Astrocyte (in vitro differentiated cells and primary cell): ENCODE data around the gene CSRNP3.

Source experiments
- EZH2 ChIP-seq: IDR thresholded peaks from 2 replicates; pipeline ENCODE4 v1.6.1; 2012; ENCODE audit warnings: mild to moderate bottlenecking, low read length, inconsistent platforms; ENCODE audit not compliant: insufficient read depth
- TF ChIP-seq, protein P1 (sequence below): IDR thresholded peaks from 2 replicates; pipeline ENCODE4 v1.5.1; 2011; ENCODE audit warnings: low read depth, mild to moderate bottlenecking, inconsistent platforms, low read length, moderate library complexity; ENCODE audit not compliant: insufficient read depth

DNA sequence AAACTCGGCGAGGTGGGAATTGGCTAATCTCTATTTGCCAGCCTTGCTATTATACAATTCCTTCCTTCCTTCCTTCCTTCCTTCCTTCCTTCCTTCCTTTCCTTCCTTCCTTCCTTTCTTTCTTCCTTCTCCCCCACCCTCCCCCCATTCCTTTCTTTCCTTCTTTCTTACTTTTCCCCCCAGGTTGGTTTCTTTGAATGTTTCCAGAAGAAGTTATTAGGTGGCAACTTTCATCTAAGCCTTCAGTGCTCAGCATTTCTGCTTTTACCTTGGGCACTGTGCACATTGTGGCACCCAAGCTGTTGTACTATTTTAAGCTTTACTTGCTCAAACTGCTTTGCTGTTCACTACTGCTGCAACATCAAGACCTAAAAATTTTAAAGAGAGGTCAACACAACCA is 17.2 kb upstream of the CSRNP3 start:
- TF ChIP-seq, protein P1, sequence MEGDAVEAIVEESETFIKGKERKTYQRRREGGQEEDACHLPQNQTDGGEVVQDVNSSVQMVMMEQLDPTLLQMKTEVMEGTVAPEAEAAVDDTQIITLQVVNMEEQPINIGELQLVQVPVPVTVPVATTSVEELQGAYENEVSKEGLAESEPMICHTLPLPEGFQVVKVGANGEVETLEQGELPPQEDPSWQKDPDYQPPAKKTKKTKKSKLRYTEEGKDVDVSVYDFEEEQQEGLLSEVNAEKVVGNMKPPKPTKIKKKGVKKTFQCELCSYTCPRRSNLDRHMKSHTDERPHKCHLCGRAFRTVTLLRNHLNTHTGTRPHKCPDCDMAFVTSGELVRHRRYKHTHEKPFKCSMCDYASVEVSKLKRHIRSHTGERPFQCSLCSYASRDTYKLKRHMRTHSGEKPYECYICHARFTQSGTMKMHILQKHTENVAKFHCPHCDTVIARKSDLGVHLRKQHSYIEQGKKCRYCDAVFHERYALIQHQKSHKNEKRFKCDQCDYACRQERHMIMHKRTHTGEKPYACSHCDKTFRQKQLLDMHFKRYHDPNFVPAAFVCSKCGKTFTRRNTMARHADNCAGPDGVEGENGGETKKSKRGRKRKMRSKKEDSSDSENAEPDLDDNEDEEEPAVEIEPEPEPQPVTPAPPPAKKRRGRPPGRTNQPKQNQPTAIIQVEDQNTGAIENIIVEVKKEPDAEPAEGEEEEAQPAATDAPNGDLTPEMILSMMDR, result no peak
- no peak for TF ChIP-seq EZH2
